ENCODE measurements around the gene TMEM35B.

DNA sequence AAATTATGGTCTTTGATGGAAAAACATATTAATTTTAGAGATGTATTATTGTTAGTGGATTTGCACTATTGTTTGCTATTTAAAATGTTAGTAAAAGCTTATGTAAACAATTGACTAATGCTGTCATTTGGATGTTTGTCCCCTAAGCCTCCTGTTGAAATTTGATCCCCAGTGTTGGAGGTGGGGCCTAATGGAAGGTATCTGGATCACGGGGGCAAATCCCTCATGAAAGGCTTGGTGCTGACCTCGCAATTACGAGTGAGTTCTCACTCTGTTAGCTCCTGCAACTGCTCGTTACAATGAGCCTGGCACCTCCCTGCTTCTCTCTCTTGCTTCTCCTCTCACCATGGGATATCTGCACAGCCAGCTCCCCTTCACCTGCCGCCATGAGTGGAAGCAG, 14.3 kb downstream of the TMEM35B start:
- TF ChIP-seq, protein P1, sequence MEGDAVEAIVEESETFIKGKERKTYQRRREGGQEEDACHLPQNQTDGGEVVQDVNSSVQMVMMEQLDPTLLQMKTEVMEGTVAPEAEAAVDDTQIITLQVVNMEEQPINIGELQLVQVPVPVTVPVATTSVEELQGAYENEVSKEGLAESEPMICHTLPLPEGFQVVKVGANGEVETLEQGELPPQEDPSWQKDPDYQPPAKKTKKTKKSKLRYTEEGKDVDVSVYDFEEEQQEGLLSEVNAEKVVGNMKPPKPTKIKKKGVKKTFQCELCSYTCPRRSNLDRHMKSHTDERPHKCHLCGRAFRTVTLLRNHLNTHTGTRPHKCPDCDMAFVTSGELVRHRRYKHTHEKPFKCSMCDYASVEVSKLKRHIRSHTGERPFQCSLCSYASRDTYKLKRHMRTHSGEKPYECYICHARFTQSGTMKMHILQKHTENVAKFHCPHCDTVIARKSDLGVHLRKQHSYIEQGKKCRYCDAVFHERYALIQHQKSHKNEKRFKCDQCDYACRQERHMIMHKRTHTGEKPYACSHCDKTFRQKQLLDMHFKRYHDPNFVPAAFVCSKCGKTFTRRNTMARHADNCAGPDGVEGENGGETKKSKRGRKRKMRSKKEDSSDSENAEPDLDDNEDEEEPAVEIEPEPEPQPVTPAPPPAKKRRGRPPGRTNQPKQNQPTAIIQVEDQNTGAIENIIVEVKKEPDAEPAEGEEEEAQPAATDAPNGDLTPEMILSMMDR (IDR thresholded peaks at IDR 0.05; ENCODE audit: borderline replicate concordance, extremely low read depth, low read length, poor library complexity, severe bottlenecking): no peak
- TF ChIP-seq EZH2 (IDR thresholded peaks at IDR 0.05; ENCODE audit: borderline replicate concordance, low read depth, low read length, severe bottlenecking): no peak

Measured in DND-41 (cell line).